ENCODE results near the gene ABCC10.

GRCh38 chr6:43464337-43464736 lies 37.0 kb downstream of the ABCC10 start:
- TF ChIP-seq CTCF (IDR thresholded peaks at IDR 0.05; ENCODE audit: low read length) = no peak
- no peak for TF ChIP-seq EZH2 (IDR thresholded peaks at IDR 0.05; ENCODE audit: borderline replicate concordance, low read length)

Measured in OCI-LY1 (cell line).